ENCODE measurements around the gene PDZD11.

The PDZD11 gene

GRCh38 chrX:70254909-70255308 is 34.8 kb downstream of the PDZD11 start:
- Histone ChIP-seq H3K36me3 (ENCODE audit: low read depth) (no peaks in the 10 kb centered on the region), H3K4me3 (ENCODE audit: severe bottlenecking) (no peak overlapping the region), H3K27me3 (ENCODE audit: insufficient read depth, poor library complexity, severe bottlenecking) (no peaks in the 10 kb centered on the region), H3K27ac (ENCODE audit: poor library complexity, severe bottlenecking) (peak overlapping the region; percentile 88), H3K9me3 (ENCODE audit: severe bottlenecking) (no peaks in the 10 kb centered on the region), H3K4me1 (ENCODE audit: insufficient read depth, poor library complexity, severe bottlenecking) (peaks cover 29% of the 10 kb centered on the region)
- TF ChIP-seq CTCF (IDR thresholded peaks at IDR 0.05; ENCODE audit: poor library complexity, severe bottlenecking) = no peak
- DNase-seq (ENCODE audit: low spot score) (no peak), ATAC-seq (ENCODE audit: low read depth) (no peak)

GRCh38 chrX:70254063-70254400 is 35.7 kb downstream of the PDZD11 start:
- Histone ChIP-seq H3K9me3 (ENCODE audit: severe bottlenecking) (no peaks in the 10 kb centered on the region), H3K4me3 (ENCODE audit: severe bottlenecking) (no peak overlapping the region), H3K4me1 (ENCODE audit: insufficient read depth, poor library complexity, severe bottlenecking) (peaks cover 29% of the 10 kb centered on the region), H3K27ac (ENCODE audit: poor library complexity, severe bottlenecking) (peak overlapping the region; percentile 88), H3K36me3 (ENCODE audit: low read depth) (no peaks in the 10 kb centered on the region), H3K27me3 (ENCODE audit: insufficient read depth, poor library complexity, severe bottlenecking) (no peaks in the 10 kb centered on the region)
- no peak for TF ChIP-seq CTCF (IDR thresholded peaks at IDR 0.05; ENCODE audit: poor library complexity, severe bottlenecking)
- ATAC-seq (ENCODE audit: low read depth) (peak; percentile 71), DNase-seq (ENCODE audit: low spot score) (no peak)

GRCh38 chrX:70253377-70254062 is 36.2 kb downstream of the PDZD11 start:
- Histone ChIP-seq H3K9me3 (ENCODE audit: severe bottlenecking) (no peaks in the 10 kb centered on the region), H3K27me3 (ENCODE audit: insufficient read depth, poor library complexity, severe bottlenecking) (no peaks in the 10 kb centered on the region), H3K36me3 (ENCODE audit: low read depth) (no peaks in the 10 kb centered on the region), H3K4me1 (ENCODE audit: insufficient read depth, poor library complexity, severe bottlenecking) (peaks cover 29% of the 10 kb centered on the region), H3K4me3 (ENCODE audit: severe bottlenecking) (no peak overlapping the region), H3K27ac (ENCODE audit: poor library complexity, severe bottlenecking) (peak overlapping the region; percentile 88)
- TF ChIP-seq CTCF (IDR thresholded peaks at IDR 0.05; ENCODE audit: poor library complexity, severe bottlenecking) = no peak
- DNase-seq (ENCODE audit: low spot score) (no peak), ATAC-seq (ENCODE audit: low read depth) (peak; percentile 75)

GRCh38 chrX:70252491-70252890 is 37.2 kb downstream of the PDZD11 start:
- Histone ChIP-seq H3K27ac (ENCODE audit: poor library complexity, severe bottlenecking) (peak overlapping the region; percentile 88), H3K4me1 (ENCODE audit: insufficient read depth, poor library complexity, severe bottlenecking) (peaks cover 29% of the 10 kb centered on the region), H3K27me3 (ENCODE audit: insufficient read depth, poor library complexity, severe bottlenecking) (no peaks in the 10 kb centered on the region), H3K4me3 (ENCODE audit: severe bottlenecking) (no peak overlapping the region), H3K9me3 (ENCODE audit: severe bottlenecking) (no peaks in the 10 kb centered on the region), H3K36me3 (ENCODE audit: low read depth) (no peaks in the 10 kb centered on the region)
- no peak for TF ChIP-seq CTCF (IDR thresholded peaks at IDR 0.05; ENCODE audit: poor library complexity, severe bottlenecking)
- ATAC-seq (ENCODE audit: low read depth) (0 out of 3 replicates have a peak, but pooled peaks have one; percentile 35), DNase-seq (ENCODE audit: low spot score) (no peak)

GRCh38 chrX:70247252-70247651 is 42.5 kb downstream of the PDZD11 start:
- no peak overlapping the region for H3K4me3 ChIP-seq (ENCODE audit: severe bottlenecking)
- no peak overlapping the region for H3K27ac ChIP-seq (ENCODE audit: poor library complexity, severe bottlenecking)
- H3K9me3 ChIP-seq (ENCODE audit: severe bottlenecking) = no peaks in the 10 kb centered on the region
- H3K4me1 ChIP-seq (ENCODE audit: insufficient read depth, poor library complexity, severe bottlenecking) = peaks cover 2% of the 10 kb centered on the region
- no peak for TF ChIP-seq CTCF (IDR thresholded peaks at IDR 0.05; ENCODE audit: poor library complexity, severe bottlenecking)
- DNase-seq (ENCODE audit: low spot score) (no peak), ATAC-seq (ENCODE audit: low read depth) (no peak)
- H3K27me3 ChIP-seq (ENCODE audit: insufficient read depth, poor library complexity, severe bottlenecking) = no peaks in the 10 kb centered on the region
- no peaks in the 10 kb centered on the region for H3K36me3 ChIP-seq (ENCODE audit: low read depth)

All from RWPE2 (cell line).